Measurements from ENCODE around the gene SPATA31A1.
"Not testable (repeated sequence)": the region's sequence is repeated elsewhere in the genome, so short reads cannot be mapped to it uniquely, and the experiment has no call there.

SPATA31A1 gene

DNA sequence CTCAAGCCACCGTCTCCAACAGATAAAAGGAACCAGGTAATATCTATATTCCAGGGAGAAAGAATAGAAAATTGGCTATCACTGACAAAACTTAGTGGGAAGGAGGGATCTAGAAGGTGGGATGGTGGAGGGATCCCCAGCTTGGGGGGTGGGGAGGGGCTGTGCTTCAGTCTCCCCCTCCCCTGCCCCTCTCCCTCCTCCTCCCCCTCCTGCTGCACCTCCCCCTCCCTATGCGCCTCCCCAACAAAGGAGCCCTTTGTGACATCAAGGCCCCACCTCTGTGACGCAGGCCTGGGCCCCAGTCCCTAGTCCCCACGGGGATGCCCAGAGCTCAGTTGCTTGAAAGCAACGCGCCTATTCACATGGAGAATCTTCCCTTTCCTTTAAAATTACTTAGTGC, at the start of gene SPATA31A1:
SPATA31A1 (plus strand) TSS at position 301 of the 400 bp plus-strand sequence; CDS start at position 363, 62 bp downstream.
- not testable (repeated sequence) for DNase-seq (ENCODE audit: low read depth in 2 of 2)

DNA sequence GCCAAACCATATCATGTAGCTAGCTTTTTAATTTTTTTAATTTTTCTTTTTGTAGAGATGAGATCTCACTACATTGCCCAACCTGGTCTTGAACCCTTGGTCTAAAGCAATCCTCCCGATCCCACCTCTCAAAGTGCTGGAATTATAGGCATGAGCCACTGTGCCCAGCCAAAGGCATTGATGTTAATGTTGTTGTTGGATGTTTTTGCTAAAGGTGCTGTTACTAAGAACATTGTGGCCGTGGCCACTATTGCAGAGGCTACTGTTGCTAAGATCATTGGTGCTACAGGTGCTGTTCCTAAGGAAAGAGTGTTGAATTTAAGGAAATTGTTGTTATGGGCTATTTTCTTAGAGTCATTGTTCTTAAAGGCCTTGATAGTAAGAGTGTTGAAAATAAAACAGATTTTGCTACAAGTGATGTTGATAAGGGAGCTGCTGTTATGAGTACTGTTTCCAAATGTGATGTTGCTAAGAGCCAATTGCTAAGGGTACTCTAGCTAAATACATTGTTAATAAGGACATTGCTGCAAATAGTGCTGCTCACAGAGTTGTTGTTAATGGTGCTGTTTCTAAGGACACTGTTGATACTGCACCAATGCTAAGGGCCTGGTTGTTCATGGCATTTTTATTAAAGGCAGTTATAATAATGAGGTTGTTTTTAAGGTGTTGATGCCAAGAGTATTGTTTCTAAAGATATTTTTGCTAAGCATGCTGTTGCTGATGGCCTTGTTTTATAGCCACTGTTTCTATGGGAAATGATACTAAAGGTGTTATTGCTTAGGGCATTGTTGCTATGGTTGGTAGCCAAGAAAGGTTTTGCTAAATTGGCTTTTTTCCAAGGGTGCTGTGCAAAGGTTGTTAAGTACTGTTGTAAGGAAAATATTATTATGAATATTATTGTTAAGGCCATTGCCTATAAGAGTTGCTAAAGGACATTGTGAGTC, 52.1 kb downstream of the SPATA31A1 start:
- DNase-seq (ENCODE audit: low read depth in 2 of 2) = not testable (repeated sequence)

DNA sequence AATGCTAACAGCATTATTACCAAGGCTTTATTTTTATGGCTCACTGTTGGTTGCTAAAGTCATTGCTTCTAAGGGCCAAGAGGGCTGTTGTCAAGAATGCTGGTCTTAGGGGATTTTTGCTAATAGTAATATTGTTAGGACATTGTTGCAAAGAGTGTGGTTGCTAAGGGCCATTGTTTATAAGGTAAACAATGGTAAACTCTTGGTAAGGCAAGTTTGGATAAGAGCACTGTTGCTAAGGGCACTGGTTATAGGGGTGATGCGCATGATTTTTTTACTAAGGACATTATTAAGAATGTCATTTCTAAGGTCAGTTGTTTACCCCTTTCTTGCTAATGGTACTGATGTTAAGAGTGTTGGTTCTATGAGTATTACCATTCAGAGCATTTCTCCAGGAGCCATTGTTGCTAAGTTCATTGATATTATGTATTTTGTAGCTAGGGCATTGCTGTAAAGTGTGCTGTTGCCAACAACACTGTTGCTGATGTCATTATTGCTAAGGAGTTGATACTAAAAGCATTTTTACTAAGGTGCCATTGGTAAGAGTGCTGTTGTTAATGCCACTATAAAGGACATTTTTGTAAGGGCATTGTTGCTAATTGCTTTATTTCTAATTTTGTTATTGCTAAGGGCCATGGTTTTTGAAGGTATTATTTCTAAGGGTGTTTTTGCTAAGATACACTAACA, 55.9 kb downstream of the SPATA31A1 start:
- not testable (repeated sequence) for DNase-seq (ENCODE audit: low read depth in 2 of 2)
